Pancreas (tissue), 10 donors: ENCODE results near the gene OR52K1. TPM values are rescaled to one million over a fixed set of nuclear protein-coding genes. Genes with fewer than 3 reads are reported as not detected.

Experiments
- ATAC-seq, 4 donors: fragments of 200-7000 bp; cut with Tn5 transposase; one replicate each; pipeline versions ENCODE4 v1.8.0 to v1.9.1; 2020; ENCODE audit warnings: mild to moderate bottlenecking in 4 of 4, moderate library complexity in 4 of 4
- DNase-seq, 6 donors: peaks; one replicate each; pipeline ENCODE4 v3.0.0-alpha.2; 2020
- FAIRE-seq: peaks from 2 replicates; lab custom pipeline; 2012; peaks lifted over from hg19 to GRCh38; lab: Jason Lieb, UNC
- H3K27ac ChIP-seq, 4 donors: fragments of 200-600 bp; sonication (generic); 1 replicate in 3 of 4; 2 replicates in 1 of 4; pipeline versions ENCODE4 v1.5.0 to v1.8.0; 2020
- H3K27me3 ChIP-seq, 4 donors: fragments of 200-600 bp; one replicate each; pipeline ENCODE4 v1.8.0; 2021
- H3K36me3 ChIP-seq, 3 donors: fragments of 200-600 bp; sonication (generic) in 1 of 3; one replicate each; pipeline versions ENCODE4 v1.5.0 to v1.8.0; 2020 to 2021
- H3K4me1 ChIP-seq, 3 donors: fragments of 200-600 bp; one replicate each; pipeline ENCODE4 v1.8.0; 2021
- H3K4me3 ChIP-seq, 4 donors: fragments of 200-600 bp; sonication (generic) in 2 of 4; one replicate each; pipeline versions ENCODE4 v1.5.0 to v1.8.0; 2020 to 2021
- H3K9me3 ChIP-seq, 4 donors: fragments of 200-600 bp; one replicate each; pipeline ENCODE4 v1.8.0; 2021
- WGBS, 2 donors: extraction: QIAGEN DNeasy Blood & Tissue Kit; methylation state at CpG; one replicate each; pipeline ENCODE4 v1.1.7; 2013; 5-methylcytosine and 5-hydroxymethylcytosine counted together
- intact Hi-C, 3 donors: fragments of 100-400 bp; cut with DNase I; formaldehyde crosslinking; loops; one replicate each; pipeline versions ENCODE4 v1.11.1 to v1.14.2; 2022
- polyA plus RNA-seq, 2 donors: library from polyadenylated mRNA; stranded (reverse); fragments of 200-250 nt; gene quantifications; one replicate each; pipeline ENCODE4 v1.2.3, GENCODE V29; 2013
- total RNA-seq, 6 donors: library from RNA; stranded (reverse); fragmentation: NEBNext Ultra II Directional in 4 of 6; extraction: Animal tissue kit (Norgen Biotek cat#: 25700) in 4 of 6; gene quantifications; one replicate each; pipeline versions ENCODE4 v1.2.1 to v1.2.4, GENCODE V29; 2021 to 2023
- TF ChIP-seq, protein P1 (sequence below), 4 donors: fragments of 200-600 bp; sonication (generic) in 3 of 4; IDR thresholded peaks; one replicate each; pipeline versions ENCODE4 v1.5.0 to v1.8.0; 2021; ENCODE audit warnings: antibody characterized with exemption in 4 of 4
- donor health status: healthy with polysubstance abuse.
- donor health status: DM: no; HTN: no; CAD: no; lungs with moderate emphysema.
- donor health status: DM: no; HTN: no; CAD: no.
- donor health status: control.
- donor health status: control.
- donor health status: Bipolar disorder and iron deficiency.
- donor health status: DM: yes; HTN: yes; CAD: no.
- donor health status: DM: no; HTN: no; CAD: no.
- donor health status: DM: no; HTN: no; CAD: no.
- donor health status: DM: yes; HTN: yes; CAD: no.

The OR52K1 gene
- total RNA-seq (under 1 TPM in 1 of 6 donors, not detected in 5; 0.06 TPM), polyA plus RNA-seq (not detected)

DNA sequence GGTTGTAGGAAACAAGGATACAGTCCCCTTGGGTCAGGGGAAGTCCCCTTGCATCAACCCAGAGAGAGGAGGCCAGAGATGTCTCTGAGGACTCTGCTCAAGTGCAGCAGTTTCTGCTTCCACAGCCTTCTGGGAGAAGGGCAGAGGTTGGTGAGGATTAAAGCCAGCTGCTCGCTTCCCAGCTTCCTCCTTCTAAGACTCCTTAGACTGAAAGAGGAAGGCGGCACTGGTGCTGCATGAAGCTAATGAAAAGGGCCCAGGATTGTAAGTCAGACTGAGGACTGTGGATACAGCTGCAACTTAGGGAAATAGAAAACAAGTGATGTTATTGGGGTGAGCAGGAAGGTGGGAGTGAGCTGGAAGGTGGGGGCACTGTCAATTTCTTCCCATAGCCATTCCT, at the start of gene OR52K1:
Gene OR52K1 (plus strand): TSS at position 202 of the 400 bp plus-strand sequence. CDS start 6,255 bp downstream, outside the sequence.
- ATAC-seq: peak in 2 of 4 donors; percentile 32 to 59
- Histone ChIP-seq H3K4me3 (no peak within 1 kb of the TSS), H3K27me3 (no peaks in the 10 kb centered on the region), H3K27ac (no peak within 1 kb of the TSS), H3K4me1 (no peaks in the 10 kb centered on the region), H3K9me3 (no peaks in the 10 kb centered on the region), H3K36me3 (no peaks in the 10 kb centered on the region)
- FAIRE-seq: no peak
- TF ChIP-seq, protein P1, sequence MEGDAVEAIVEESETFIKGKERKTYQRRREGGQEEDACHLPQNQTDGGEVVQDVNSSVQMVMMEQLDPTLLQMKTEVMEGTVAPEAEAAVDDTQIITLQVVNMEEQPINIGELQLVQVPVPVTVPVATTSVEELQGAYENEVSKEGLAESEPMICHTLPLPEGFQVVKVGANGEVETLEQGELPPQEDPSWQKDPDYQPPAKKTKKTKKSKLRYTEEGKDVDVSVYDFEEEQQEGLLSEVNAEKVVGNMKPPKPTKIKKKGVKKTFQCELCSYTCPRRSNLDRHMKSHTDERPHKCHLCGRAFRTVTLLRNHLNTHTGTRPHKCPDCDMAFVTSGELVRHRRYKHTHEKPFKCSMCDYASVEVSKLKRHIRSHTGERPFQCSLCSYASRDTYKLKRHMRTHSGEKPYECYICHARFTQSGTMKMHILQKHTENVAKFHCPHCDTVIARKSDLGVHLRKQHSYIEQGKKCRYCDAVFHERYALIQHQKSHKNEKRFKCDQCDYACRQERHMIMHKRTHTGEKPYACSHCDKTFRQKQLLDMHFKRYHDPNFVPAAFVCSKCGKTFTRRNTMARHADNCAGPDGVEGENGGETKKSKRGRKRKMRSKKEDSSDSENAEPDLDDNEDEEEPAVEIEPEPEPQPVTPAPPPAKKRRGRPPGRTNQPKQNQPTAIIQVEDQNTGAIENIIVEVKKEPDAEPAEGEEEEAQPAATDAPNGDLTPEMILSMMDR (IDR thresholded peaks at IDR 0.05): no peak
- 69 to 72% methylated on average over 2 of the region's 2 CpGs for WGBS, 2 donors
- intact Hi-C loops: no loop called here
- no peak for DNase-seq

DNA sequence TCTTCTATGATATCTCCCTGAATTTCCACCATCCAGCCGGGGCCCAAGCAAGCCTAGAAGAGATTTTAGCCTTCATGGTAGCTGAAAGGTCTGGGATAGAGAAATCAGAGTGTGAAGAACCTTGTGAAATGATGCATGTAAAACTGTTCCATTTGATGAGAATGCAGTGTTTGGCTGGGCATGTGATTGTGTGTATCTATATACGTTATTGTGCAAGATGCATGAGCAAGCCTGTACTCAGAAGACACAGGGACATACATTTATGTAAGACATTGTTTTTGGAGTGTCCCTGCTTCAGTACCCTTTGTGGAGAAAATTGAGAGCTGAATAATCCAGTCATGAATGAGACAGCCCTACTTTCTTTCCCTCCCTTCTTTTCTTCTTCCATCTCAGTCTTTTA, 48.6 kb upstream of the OR52K1 start:
- TF ChIP-seq, protein P1 (IDR thresholded peaks at IDR 0.05): no peak
- no peak for DNase-seq
- Histone ChIP-seq H3K9me3 (no peaks in the 10 kb centered on the region), H3K36me3 (no peaks in the 10 kb centered on the region), H3K4me3 (no peak overlapping the region), H3K27me3 (no peaks in the 10 kb centered on the region), H3K27ac (no peak overlapping the region), H3K4me1 (no peaks in the 10 kb centered on the region)
- intact Hi-C loops: no loop called here
- no peak for FAIRE-seq
- ATAC-seq: no peak
- 69% methylated on average over 2 of the region's 2 CpGs for WGBS, 2 donors

DNA sequence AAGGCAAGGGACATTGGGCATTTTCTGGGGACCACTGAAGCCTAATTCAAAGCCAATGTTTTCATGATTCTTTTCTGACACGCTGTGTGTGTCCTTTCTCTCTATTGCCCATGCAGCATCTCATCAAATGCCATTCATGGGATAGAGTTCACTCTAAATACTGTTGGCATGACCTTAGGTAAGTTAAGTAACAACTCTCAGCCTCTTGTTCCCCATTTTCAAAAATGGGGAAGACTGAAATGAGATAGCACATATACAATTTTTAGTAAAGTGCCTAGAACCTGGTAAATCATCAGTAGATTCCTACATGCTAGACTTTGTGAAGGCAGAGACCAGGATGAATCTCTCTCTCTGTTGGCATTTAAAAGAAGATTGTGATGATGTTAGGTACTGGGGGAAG, 46.0 kb upstream of the OR52K1 start:
- Histone ChIP-seq H3K4me1 (no peaks in the 10 kb centered on the region), H3K27me3 (no peaks in the 10 kb centered on the region), H3K9me3 (no peaks in the 10 kb centered on the region), H3K4me3 (no peak overlapping the region), H3K27ac (no peak overlapping the region), H3K36me3 (no peaks in the 10 kb centered on the region)
- intact Hi-C loops: no loop called here
- DNase-seq: no peak
- no peak for ATAC-seq
- TF ChIP-seq, protein P1 (IDR thresholded peaks at IDR 0.05): no peak
- FAIRE-seq: no peak
- WGBS, 2 donors: 87 to 89% methylated on average over 1 of the region's 1 CpG

DNA sequence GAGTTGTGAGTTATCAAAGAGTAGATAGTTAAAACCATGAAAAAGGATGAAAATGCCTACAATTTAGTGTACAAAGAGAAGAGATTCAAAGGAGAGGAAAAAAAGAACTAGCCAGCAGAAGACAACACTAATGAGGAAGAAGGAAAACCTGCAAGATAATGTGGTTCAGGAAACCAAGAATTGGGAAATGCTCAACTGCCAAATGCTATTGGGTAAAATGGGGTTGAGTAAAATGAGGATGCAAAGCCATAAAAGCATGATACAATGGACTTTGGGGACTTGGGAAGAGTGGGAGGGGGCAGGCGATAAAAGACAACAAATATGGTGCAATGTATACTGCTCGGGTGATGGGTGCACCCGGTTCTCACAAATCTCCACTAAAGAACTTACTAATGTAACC, 40.9 kb upstream of the OR52K1 start:
- FAIRE-seq (no peak), ATAC-seq (no peak), DNase-seq (no peak)
- WGBS, 2 donors: 94 to 95% methylated on average over 3 of the region's 3 CpGs
- no peak overlapping the region for H3K27ac ChIP-seq
- no peak overlapping the region for H3K4me3 ChIP-seq
- H3K9me3 ChIP-seq: no peaks in the 10 kb centered on the region
- H3K36me3 ChIP-seq: no peaks in the 10 kb centered on the region
- H3K27me3 ChIP-seq: no peaks in the 10 kb centered on the region
- H3K4me1 ChIP-seq: no peaks in the 10 kb centered on the region
- TF ChIP-seq, protein P1 (IDR thresholded peaks at IDR 0.05): no peak
- intact Hi-C loops: no loop called here

DNA sequence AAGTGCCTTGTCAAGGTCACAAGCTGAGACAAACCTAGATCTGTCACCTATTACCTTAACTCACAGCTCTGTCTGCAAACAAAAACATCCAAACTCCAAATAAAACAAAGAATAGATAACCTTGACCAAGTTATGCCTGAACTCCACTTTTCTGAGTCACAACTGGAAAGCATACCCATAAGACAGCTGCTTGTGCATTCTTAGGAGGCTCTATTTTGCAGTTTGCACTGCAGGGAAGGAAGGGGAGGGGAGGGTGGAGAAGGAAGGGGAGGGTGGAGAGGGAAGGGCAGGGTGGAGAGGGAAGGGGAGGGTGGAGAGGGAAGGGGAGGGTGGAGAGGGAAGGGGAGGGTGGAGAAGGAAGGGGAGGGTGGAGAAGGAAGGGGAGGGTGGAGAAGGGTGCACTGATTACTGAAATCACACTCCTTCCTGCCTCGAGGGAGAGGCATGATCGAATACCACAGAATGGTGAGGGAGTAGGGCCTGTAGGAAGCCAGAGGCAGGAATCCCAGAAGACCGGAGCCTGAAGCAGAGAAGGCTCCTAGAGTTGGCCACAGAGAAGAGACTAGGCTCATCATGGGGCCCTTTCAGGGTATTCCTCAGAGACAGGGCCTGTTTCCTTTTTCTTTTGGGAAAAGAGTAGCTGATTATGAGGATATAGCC, 39.1 kb upstream of the OR52K1 start:
- H3K36me3 ChIP-seq: no peaks in the 10 kb centered on the region
- intact Hi-C loops: no loop called here
- ATAC-seq (no peak), DNase-seq (no peak), FAIRE-seq (no peak)
- no peak overlapping the region for H3K27ac ChIP-seq
- H3K9me3 ChIP-seq: no peaks in the 10 kb centered on the region
- WGBS, 2 donors: 52 to 66% methylated on average over 3 of the region's 3 CpGs
- TF ChIP-seq, protein P1 (IDR thresholded peaks at IDR 0.05): no peak
- no peaks in the 10 kb centered on the region for H3K4me1 ChIP-seq
- H3K4me3 ChIP-seq: no peak overlapping the region
- H3K27me3 ChIP-seq: no peaks in the 10 kb centered on the region
